Body of pancreas (tissue), 4 donors: ENCODE results near the gene NEB.
"Not testable (repeated sequence)": the region's sequence is repeated elsewhere in the genome, so short reads cannot be mapped to it uniquely, and the experiment has no call there.

Source experiments
- POLR2A ChIP-seq, 3 donors: fragments of 450-650 bp; IDR thresholded peaks; one replicate each; pipeline ENCODE4 v1.6.1; 2016; ENCODE audit warnings: antibody characterized with exemption in 3 of 3, mild to moderate bottlenecking in 2 of 3
- TF ChIP-seq, protein P1 (sequence below), 7 experiments: fragments of 450-650 bp in 4 of 7; fragments of 200-600 bp in 3 of 7; sonication (generic) in 3 of 7; IDR thresholded peaks; one replicate each; pipeline ENCODE4 v1.5.1; 2016 to 2019; ENCODE audit warnings: antibody characterized with exemption in 7 of 7

DNA sequence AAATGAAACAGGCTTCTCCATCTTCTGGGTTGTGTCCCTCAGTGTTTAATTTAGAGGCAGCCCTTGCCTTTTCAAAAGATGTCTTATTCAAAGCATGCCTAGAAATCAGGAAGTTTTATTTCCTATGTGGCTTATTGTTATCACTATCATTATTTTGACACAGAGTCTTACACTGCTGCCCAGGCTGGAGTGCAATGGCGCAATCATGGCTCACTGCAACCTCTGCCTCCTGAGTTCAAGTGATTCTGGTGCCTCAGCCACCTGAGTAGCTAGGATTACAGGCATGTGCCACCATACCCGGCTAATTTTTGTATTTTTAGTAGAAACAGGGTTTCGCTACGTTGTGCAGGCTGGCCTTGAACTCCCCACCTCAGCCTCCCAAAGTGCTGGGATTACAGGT, 87.8 kb downstream of the NEB start:
- TF ChIP-seq, protein P1, sequence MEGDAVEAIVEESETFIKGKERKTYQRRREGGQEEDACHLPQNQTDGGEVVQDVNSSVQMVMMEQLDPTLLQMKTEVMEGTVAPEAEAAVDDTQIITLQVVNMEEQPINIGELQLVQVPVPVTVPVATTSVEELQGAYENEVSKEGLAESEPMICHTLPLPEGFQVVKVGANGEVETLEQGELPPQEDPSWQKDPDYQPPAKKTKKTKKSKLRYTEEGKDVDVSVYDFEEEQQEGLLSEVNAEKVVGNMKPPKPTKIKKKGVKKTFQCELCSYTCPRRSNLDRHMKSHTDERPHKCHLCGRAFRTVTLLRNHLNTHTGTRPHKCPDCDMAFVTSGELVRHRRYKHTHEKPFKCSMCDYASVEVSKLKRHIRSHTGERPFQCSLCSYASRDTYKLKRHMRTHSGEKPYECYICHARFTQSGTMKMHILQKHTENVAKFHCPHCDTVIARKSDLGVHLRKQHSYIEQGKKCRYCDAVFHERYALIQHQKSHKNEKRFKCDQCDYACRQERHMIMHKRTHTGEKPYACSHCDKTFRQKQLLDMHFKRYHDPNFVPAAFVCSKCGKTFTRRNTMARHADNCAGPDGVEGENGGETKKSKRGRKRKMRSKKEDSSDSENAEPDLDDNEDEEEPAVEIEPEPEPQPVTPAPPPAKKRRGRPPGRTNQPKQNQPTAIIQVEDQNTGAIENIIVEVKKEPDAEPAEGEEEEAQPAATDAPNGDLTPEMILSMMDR (IDR thresholded peaks at IDR 0.05): not testable (repeated sequence)
- TF ChIP-seq POLR2A (IDR thresholded peaks at IDR 0.05): not testable (repeated sequence)
